K562 (cell line): ENCODE measurements around the gene SORCS2.

Experiments used
- RFX1 ChIP-seq: fragments of 450-650 bp; IDR thresholded peaks from 2 replicates; pipeline ENCODE4 v1.6.1; 2016; ENCODE audit warnings: mild to moderate bottlenecking, moderate library complexity
- TAF1 ChIP-seq: IDR thresholded peaks from 2 replicates; pipeline ENCODE4 v1.6.1; 2011; ENCODE audit warnings: mild to moderate bottlenecking, low read length, moderate library complexity; ENCODE audit not compliant: insufficient read depth, control insufficient read depth, severe bottlenecking; ENCODE audit errors: extremely low read depth
- TF ChIP-seq, protein P1 (sequence below): fragments of 250-450 bp; sonication (Bioruptor Pico); IDR thresholded peaks from 2 replicates; pipeline ENCODE4 v1.5.0; 2020; ENCODE audit warnings: mild to moderate bottlenecking, borderline replicate concordance

DNA sequence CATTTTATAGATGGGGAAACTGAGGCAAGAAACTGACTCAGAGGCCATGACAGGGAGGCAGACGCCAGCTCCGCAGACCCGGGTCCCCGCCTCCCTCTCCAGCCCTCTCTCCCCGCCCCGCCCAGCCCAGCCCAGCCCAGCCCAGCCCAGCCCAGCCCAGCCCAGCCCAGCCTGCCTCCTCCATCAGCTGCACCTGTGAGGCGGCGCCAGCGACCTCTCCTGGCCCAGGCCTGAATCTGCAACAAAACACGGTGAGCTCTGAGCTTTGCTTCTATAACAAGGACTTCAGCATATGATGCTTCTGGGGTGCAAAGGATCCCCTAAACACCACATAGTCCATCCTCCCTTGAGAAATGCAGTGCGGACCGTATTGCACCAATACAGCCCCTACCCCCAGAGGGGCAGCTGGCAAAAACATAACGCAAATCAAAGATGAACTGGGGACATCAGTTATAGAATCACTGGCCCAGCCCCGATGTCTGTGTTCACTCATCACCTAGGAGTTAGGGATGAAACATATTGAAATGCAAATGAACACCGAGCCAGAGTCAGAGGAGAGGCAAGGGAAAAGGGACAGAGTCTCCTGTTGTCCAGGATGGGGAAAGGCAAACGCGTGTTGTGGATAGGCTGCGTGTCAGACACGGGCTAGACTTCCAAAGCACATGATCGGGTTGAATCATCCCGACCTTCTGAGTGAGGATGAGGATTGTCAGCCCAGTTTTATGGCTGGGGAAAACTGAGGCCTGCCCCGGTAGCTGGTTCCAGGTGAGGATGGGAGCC lies 458.5 kb downstream of the SORCS2 start:
- TF ChIP-seq TAF1 (no peak), RFX1 (no peak)
- TF ChIP-seq, protein P1, sequence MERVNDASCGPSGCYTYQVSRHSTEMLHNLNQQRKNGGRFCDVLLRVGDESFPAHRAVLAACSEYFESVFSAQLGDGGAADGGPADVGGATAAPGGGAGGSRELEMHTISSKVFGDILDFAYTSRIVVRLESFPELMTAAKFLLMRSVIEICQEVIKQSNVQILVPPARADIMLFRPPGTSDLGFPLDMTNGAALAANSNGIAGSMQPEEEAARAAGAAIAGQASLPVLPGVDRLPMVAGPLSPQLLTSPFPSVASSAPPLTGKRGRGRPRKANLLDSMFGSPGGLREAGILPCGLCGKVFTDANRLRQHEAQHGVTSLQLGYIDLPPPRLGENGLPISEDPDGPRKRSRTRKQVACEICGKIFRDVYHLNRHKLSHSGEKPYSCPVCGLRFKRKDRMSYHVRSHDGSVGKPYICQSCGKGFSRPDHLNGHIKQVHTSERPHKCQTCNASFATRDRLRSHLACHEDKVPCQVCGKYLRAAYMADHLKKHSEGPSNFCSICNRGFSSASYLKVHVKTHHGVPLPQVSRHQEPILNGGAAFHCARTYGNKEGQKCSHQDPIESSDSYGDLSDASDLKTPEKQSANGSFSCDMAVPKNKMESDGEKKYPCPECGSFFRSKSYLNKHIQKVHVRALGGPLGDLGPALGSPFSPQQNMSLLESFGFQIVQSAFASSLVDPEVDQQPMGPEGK (CRISPR knock-in tag): no peak
